Ishikawa (cell line): ENCODE measurements around the gene ODAM.

Experiments
- CEBPB ChIP-seq: IDR thresholded peaks from 2 replicates; pipeline ENCODE4 v1.6.1; 2012
- EGR1 ChIP-seq: IDR thresholded peaks from 2 replicates; pipeline ENCODE4 v1.6.1; 2012
- EP300 ChIP-seq: IDR thresholded peaks from 2 replicates; pipeline ENCODE4 v1.6.1; 2012; ENCODE audit warnings: borderline replicate concordance
- NFIC ChIP-seq: IDR thresholded peaks from 2 replicates; pipeline ENCODE4 v1.6.1; 2012
- RAD21 ChIP-seq: IDR thresholded peaks from 2 replicates; pipeline ENCODE4 v1.6.1; 2012; ENCODE audit warnings: low read depth
- TAF1 ChIP-seq: IDR thresholded peaks from 2 replicates; pipeline ENCODE4 v1.6.1; 2012; ENCODE audit warnings: low read depth, mild to moderate bottlenecking
- TCF12 ChIP-seq: IDR thresholded peaks from 2 replicates; pipeline ENCODE4 v1.6.1; 2012; ENCODE audit warnings: low read depth
- YY1 ChIP-seq: IDR thresholded peaks from 2 replicates; pipeline ENCODE4 v1.6.1; 2012; ENCODE audit warnings: low read depth
- ZBTB7A ChIP-seq: IDR thresholded peaks from 2 replicates; pipeline ENCODE4 v1.6.1; 2012; ENCODE audit warnings: low read depth
- TF ChIP-seq, protein P1 (sequence below): IDR thresholded peaks from 2 replicates; pipeline ENCODE4 v1.6.1; 2012
- TF ChIP-seq, protein P2 (sequence below): IDR thresholded peaks from 2 replicates; pipeline ENCODE4 v1.6.1; 2012
- TF ChIP-seq, protein P3 (sequence below): IDR thresholded peaks from 2 replicates; pipeline ENCODE4 v1.6.1; 2012; ENCODE audit warnings: low read depth, mild to moderate bottlenecking

DNA sequence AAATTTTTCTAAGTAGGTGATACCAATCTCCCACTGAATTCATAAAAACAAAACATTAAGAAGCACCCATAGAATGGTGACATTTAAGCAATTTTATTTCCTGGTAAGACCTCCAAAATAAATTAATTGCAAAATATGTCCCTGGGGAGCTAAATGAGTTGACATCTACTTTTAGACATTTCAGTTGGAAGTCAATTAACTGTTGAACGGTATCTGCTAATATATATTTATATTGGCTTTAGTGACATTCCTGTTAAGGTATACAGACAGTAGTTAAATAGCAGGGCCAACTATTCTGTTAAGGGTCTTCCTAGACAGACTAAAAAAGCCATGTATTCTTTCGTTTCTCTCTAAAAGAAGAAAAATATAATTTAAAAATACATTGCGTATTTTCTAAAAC, 41.6 kb upstream of the ODAM start, which contains the start of gene PRR27:
- TF ChIP-seq TCF12 (no peak), EP300 (no peak), CEBPB (no peak), TAF1 (no peak), RAD21 (no peak), ZBTB7A (no peak), NFIC (no peak), EGR1 (no peak), YY1 (no peak)
- TF ChIP-seq, protein P1, sequence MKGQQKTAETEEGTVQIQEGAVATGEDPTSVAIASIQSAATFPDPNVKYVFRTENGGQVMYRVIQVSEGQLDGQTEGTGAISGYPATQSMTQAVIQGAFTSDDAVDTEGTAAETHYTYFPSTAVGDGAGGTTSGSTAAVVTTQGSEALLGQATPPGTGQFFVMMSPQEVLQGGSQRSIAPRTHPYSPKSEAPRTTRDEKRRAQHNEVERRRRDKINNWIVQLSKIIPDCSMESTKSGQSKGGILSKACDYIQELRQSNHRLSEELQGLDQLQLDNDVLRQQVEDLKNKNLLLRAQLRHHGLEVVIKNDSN = no peak
- TF ChIP-seq, protein P2, sequence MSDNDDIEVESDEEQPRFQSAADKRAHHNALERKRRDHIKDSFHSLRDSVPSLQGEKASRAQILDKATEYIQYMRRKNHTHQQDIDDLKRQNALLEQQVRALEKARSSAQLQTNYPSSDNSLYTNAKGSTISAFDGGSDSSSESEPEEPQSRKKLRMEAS = no peak
- TF ChIP-seq, protein P3, sequence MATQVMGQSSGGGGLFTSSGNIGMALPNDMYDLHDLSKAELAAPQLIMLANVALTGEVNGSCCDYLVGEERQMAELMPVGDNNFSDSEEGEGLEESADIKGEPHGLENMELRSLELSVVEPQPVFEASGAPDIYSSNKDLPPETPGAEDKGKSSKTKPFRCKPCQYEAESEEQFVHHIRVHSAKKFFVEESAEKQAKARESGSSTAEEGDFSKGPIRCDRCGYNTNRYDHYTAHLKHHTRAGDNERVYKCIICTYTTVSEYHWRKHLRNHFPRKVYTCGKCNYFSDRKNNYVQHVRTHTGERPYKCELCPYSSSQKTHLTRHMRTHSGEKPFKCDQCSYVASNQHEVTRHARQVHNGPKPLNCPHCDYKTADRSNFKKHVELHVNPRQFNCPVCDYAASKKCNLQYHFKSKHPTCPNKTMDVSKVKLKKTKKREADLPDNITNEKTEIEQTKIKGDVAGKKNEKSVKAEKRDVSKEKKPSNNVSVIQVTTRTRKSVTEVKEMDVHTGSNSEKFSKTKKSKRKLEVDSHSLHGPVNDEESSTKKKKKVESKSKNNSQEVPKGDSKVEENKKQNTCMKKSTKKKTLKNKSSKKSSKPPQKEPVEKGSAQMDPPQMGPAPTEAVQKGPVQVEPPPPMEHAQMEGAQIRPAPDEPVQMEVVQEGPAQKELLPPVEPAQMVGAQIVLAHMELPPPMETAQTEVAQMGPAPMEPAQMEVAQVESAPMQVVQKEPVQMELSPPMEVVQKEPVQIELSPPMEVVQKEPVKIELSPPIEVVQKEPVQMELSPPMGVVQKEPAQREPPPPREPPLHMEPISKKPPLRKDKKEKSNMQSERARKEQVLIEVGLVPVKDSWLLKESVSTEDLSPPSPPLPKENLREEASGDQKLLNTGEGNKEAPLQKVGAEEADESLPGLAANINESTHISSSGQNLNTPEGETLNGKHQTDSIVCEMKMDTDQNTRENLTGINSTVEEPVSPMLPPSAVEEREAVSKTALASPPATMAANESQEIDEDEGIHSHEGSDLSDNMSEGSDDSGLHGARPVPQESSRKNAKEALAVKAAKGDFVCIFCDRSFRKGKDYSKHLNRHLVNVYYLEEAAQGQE = no peak
